Measurements from ENCODE around the gene MIDN.
"Not testable (repeated sequence)": the region's sequence is repeated elsewhere in the genome, so short reads cannot be mapped to it uniquely, and the experiment has no call there.

MIDN gene

DNA sequence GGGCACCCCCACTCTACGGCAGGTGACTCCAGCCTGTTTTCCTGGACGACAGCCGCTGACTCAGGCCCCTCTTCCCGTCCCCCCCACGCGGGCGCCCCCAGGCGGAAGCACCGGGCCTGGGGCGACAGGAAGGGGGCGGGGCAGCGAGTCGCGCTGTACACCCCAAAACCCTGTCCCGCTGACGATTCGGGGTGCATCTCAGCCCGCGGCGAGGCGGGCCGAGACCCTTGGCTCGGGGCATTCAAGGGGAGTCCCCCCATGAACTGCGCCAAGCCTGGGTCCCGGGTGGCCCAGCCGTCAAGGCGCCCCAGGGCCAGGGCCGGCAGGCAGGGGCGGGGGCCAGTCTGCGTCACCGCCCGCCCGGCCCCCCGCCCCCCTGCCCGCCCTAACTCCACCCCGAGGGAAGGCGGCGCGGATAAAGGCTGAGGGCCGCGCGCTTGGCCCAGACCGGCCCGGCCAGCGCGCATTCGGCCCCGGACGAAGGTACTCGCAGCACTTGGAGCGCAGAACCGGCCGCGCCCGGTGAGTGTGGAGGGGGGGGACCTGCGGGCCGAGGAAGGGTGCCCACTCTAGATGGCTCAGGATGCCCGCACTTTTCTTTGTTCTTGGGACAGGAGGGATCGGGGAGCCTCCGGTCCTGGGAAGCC, at the start of gene MIDN:
Gene MIDN (plus strand): TSS at position 445 of the 647 bp plus-strand sequence. CDS start 1,714 bp downstream, outside the sequence.
- DNase-seq, result no peak

DNA sequence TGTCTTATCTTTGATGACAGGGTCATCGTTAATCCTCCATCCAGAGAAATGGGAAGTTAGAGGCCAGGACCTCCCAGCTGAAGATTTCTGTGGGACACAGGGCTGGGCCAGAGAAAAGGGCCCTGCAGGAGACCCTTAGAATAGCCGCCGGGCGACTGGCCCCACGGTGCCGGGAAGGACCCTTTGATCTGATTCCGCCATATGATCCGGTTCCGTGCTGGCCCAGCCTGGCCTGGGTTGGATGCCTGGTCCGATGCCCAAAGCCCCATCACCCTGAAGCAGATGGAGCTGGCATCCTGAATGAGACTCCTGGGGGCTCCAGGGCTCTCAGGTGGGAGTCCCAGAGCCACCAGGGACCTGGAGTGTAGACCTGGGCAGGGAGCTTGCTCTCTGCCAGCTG, 48.9 kb upstream of the MIDN start:
- DNase-seq, result no peak

DNA sequence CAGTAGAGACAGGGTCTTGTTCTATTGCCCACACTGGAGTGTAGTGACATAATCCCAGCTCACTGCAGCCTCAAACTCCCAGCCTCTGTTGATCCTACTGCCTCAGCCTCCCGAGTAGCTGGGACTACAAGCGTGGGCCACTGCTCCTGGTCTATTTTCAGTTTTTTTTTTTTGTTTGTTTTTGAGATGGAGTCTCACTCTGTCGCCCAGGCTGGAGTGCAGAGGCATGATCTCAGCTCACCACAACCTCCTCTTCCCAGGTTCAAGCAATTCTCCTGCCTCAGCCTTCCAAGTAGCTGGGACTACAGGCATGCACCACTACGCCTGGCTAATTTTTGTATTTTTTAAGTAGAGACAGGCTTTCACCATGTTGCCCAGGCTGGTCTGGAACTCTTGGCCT, 47.8 kb upstream of the MIDN start:
- not testable (repeated sequence) for DNase-seq

DNA sequence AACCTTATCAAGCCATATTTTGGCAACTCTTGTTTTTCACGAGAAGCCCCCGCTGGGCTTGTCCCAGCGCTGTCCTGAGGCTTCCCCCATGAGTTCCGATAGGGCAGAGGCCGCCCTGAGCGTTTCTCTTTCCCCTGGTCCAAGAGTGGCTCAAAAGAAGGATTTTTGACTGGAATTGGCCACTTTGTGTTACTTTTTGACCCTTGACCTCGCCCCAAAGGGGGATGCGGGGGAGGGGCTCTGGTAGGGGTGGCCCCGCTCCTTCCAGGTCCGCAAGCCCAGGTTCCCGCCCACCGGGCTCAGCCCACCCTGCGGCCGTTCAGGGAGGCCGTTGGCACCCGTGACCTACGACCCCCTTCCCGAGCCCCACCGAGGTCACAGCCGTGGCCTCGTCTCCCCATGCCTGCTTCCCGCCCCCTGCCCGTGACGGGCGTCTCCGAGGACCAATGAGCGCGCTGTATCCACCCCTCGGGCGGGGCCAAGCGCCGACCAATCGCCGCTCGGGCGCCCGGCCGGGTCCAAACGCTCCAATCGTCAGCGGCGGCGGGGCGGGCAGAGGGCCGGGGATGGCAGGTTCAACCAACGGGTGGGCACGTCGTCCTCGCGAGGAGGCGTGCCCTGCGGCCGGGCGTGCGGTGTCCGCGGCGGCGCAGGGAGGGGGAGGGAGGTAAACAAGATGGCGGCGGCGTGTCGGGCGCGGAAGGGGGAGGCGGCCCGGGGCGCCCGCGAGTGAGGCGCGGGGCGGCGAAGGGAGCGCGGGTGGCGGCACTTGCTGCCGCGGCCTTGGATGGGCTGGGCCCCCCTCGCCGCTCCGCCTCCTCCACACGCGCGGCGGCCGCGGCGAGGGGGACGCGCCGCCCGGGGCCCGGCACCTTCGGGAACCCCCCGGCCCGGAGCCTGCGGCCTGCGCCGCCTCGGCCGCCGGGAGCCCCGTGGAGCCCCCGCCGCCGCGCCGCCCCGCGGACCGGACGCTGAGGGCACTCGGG, 43.0 kb upstream of the MIDN start, which contains the start of gene STK11:
Gene STK11 (plus strand): TSS at position 665 of the 986 bp plus-strand sequence. CDS start 1,136 bp downstream, outside the sequence.
- peak; percentile 98 for DNase-seq

DNA sequence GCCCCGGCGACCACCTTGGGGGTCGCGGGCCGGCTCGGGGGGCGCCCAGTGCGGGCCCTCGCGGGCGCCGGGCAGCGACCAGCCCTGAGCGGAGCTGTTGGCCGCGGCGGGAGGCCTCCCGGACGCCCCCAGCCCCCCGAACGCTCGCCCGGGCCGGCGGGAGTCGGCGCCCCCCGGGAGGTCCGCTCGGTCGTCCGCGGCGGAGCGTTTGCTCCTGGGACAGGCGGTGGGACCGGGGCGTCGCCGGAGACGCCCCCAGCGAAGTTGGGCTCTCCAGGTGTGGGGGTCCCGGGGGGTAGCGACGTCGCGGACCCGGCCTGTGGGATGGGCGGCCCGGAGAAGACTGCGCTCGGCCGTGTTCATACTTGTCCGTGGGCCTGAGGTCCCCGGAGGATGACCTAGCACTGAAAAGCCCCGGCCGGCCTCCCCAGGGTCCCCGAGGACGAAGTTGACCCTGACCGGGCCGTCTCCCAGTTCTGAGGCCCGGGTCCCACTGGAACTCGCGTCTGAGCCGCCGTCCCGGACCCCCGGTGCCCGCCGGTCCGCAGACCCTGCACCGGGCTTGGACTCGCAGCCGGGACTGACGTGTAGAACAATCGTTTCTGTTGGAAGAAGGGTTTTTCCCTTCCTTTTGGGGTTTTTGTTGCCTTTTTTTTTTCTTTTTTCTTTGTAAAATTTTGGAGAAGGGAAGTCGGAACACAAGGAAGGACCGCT, 42.1 kb upstream of the MIDN start:
- no peak for DNase-seq

DNA sequence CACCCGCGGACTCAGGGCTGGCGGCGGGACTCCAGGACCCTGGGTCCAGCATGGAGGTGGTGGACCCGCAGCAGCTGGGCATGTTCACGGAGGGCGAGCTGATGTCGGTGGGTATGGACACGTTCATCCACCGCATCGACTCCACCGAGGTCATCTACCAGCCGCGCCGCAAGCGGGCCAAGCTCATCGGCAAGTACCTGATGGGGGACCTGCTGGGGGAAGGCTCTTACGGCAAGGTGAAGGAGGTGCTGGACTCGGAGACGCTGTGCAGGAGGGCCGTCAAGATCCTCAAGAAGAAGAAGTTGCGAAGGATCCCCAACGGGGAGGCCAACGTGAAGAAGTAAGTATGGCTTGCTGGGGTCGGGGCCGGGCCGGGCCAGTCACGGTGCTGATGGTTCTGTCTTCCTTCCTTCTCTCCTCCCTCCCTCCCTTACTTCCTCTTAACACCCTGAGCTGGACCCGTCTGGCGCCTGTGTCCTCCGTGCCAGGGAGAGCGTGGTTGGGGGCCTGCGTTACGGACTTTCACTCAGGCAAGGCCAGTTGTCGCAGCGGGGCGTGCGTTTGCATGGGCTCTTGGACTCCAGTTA, 41.4 kb upstream of the MIDN start:
- peak; percentile 14 for DNase-seq

DNA sequence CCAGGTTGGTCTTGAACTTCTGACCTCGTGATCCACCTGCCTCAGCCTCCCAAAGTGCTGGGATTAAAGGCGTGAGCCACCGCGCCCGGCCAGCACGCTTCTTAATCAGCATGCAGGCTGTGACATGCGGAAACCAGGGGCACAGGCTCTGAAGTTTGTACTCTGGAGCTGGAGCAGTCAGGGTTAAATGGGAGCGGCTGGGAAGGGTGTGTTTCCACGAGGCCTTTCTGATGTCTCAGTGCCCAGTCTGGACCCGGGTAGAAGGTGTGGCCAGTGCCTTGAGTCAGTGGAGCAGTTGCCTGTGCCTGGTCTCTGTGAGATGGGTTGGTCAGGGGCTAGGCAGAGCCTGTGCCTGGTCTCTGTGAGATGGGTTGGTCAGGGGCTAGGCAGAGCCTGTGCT, 39.6 kb upstream of the MIDN start:
- DNase-seq, result not testable (repeated sequence)

DNA sequence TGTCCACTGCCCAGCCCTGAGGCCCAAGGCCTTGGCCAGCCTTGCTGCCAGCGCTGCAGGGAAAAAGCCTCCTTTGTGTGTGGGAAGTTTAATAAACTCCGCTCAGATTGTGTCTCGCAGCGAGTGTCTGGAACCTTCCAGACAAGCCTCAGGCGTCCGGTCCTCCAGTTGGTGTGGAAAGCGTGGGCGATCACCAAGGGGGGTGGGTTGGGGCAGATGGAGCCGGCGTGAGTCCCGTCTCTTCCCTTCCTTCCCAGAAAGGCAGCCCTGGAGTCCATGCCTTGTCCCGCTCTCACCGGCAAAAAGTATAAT, 38.2 kb upstream of the MIDN start:
- DNase-seq, result no peak

DNA sequence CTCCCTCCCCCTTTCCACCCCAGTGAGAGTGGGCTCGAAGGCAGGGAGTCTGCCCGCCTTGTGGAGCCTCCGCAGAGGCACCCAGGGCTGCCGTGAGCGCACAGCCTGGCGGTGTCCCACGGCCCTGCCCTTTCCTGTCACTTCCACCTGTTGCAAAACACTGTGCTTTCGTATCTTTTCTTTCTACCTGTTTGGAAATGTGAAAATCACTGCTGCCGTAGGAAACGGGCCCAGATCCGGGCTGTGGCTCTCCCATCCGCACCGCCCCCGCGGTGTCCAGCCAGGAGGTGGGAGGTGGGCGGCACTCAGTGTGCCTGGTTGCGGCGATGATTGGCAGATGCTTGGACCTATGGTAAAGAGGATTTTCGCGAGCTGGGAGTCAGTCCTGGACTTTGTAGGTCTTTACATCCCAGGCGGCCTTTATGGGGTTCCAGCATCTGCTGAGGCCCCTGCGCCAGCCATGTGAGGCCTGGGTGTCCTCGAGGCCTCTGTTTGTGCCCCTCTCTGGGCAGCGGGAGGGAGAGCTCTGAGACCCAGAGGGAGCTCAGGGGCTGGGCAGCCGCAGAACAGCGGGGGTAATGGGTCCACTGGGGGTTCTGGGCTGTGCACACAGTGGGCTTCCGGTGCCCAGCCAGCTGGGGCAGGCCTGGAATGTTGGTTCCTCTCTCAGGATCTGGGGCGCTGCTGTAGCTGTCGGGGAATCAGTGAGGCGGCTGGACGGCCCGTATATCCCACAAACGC, 36.7 kb upstream of the MIDN start:
- no peak for DNase-seq

DNA sequence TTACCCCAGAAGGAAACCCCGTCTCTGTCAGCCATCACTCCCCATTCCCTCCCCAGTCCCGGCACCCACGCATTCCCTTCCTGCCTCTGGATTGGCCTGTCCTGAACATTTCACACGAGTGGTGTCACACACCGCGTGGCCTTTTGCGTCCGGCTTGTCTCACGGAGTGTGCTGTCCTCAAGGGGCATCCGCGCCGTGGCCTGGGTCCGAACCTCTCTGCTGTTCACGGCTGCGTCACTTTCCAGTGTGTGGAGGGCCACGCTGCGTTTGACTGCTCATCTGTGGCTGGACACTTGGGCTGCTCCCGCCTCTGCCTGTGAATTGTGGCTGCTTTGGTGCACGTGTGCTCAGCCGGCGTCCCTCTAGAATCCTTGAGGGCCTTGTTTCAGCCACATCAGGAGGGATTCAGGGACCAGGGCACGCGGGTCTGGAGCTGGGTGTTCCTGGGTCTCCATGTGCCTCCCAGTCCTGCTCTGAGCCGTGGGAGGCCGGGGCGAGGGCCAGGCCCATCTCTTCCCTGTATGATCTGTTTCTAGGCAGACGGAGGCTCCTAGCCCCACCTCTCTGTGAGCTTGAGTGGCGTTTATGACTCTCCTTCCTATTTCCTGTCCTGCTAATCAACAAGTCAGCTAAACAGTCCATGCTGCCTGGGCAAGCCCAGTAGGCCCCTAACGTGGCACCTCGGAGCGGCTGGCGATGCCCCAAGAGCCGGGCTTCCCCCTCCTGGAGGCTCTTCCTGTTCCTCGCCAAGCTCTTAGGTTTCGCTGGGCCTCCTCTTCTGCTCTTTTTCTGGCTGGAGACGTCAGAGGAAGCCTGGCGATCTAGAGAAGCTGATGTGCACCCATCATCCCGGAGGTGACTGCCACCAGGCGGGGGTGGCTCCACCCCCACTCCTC, 34.7 kb upstream of the MIDN start:
- DNase-seq, result peak; percentile 51

DNA sequence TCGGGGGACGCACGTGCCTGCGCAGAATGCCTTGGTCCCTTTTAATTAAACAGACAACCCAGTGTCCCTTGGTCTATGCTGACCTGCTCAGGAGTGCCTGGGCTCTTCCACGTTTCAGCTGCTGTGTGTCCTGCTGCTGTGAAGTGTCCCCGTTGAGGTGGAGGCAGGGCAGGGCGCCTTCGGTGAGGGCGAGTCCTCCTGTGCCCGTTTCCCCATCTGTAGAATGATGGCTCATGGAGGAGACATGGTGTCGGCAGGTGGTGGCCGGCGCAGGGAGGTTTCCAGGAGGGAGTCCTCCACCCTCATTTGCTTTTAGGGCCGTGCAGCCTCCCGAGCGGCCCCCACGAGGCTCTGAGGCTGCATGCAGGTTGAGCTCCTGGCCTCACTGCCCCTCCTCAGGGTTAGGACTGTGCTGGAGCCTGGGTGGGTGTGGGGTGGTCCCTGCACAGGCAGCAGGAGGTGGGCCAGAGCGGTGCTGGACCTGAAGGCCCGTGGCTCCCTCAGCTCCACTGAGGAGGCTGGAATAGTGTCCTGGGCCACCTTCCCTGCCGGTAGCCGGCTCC, 34.0 kb upstream of the MIDN start:
- DNase-seq, result no peak

DNA sequence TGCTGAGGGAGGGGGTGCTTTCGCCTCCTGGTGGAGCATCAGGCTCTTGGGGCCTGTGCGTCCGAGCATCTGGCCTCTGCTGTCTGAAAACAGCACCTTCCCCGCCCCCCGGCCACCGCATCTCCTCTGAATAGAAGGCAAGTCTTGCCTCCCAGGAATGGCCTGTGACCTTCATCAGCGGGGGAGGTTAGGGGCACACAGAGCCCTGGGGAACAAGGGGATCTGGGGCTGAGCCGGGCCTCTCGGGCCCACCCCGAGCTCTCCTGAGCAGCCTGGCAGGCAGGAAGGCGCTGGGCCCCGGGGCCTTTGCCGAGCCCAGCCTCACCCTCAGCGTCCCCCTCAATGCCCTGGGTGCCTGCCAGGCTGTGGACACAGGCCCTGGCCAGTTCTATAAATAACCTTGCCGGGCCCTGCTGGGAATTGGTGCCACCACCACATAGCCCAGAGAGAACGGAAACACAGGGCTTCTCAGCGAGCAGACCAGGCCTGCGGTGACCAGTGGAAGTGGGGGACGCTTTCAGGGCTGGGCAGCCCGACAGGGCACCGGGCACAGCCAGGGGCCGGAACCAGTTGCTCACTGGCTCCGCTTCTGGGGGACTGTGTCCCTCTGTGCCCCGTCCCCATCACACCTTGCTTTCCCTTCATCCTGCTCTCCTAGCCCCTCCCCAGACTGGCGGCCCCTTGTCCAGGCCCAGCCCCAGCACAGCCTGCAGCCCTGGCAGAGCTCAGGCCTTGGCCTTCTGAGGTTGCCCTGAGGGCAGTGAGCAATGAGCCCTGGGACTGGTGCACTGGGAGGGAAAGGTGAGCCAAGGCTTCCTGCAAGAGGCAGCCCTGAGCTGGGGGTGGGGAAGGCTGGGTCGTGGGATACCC, 33.3 kb upstream of the MIDN start:
- no peak for DNase-seq

DNA sequence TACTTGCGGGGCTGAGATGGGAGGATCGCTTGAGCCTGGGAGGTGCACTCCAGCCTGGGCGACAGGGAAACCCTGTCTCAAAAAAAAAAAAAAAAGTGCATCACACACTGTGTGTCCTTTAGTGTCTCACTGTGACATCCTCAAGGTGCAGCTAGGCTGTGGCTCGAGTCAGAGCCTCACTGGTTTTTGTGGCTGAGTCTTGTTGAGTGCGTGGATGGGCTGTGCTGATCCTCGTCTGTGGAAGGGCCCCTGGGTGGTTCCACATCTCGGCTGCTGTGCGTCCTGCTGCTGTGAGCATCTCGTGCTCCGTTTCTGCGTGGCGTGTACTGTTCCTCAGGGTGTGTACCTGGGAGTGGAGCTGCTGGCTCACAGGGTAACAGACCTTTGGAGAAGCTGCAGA, 31.6 kb upstream of the MIDN start:
- DNase-seq, result no peak

DNA sequence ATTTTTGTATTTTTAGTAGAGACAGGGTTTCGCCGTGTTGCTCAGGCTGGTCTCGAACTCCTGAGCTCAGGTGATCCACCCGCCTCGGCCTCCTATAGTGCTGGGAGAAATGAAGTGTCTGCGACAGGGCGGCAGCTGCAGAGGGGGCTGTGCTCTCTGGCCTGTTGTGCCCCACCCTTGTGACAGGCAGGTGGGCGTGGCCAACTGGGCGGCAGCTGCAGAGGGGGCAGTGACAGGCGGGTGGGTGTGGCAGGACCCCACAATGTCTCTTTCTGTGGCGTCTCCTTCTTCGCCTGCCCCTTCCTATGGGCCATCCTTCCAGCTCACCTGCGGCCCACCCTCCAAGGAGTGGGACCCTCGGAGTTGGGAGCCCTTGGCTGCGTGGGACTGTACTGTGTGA, 31.0 kb upstream of the MIDN start:
- no peak for DNase-seq

DNA sequence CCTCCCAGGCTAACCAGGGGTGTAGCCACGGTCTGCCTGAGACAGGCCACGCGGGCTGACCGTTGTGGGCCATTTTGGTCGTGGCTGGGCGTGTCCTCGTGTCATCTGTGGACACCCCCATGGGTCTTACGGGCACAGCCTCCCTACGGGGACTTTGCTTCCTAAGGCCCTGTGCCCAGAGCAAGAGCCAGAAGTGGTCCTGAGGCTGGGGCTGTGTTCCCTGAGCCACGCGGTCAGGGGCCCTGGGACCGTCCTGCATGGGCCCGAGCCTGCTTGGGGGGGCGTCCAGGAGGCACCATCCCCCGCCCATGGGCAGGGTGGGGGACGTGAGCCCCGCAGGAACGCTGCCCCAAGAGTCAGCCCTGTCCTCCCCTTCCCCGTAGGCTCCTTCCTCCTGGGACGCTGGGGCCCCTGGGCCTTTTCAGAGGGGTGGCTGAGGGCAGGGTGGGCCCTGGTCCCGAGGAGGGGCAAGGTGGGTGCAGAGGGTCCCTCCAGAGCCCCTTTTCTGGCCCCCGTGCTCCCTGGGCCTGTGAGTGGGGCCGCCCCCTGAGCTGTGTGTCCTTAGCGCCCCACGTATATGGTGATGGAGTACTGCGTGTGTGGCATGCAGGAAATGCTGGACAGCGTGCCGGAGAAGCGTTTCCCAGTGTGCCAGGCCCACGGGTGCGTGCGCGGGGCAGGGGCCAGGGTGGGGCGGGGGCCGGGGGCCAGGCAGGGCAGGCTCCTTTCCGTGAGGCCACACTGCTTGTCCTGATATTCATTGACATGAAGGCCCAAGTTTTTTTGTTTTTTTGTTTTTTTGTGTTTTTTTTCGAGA, 29.4 kb upstream of the MIDN start:
- DNase-seq, result no peak

DNA sequence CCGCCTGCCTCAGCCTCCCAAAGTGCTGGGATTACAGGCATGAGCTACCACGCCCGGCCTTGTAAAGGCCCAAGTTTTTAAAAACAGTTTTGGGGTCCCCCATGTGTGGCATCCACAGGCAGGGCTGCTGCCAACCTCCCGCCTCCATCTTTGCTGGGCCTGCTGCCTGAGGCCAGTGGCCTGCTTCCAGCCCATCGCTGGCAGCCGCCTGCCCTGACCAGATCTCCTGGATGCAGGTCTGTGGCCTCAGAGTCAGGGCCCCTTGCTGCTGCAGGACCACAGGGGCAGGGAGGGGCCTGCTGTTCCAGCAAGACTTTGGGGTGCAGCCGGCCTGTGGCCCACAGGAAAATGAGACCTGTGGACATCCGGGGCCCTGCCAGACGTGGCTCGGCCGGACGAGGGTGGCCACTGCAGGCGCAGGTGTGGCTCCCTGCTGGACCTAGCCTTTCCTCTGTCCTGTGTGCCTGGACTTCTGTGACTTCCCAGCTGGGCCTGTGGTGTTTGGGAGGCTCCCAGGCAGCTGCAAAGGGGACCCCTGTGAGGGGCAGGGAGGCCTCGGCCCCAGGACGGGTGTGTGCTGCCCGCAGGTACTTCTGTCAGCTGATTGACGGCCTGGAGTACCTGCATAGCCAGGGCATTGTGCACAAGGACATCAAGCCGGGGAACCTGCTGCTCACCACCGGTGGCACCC, 28.5 kb upstream of the MIDN start:
- DNase-seq, result no peak

DNA sequence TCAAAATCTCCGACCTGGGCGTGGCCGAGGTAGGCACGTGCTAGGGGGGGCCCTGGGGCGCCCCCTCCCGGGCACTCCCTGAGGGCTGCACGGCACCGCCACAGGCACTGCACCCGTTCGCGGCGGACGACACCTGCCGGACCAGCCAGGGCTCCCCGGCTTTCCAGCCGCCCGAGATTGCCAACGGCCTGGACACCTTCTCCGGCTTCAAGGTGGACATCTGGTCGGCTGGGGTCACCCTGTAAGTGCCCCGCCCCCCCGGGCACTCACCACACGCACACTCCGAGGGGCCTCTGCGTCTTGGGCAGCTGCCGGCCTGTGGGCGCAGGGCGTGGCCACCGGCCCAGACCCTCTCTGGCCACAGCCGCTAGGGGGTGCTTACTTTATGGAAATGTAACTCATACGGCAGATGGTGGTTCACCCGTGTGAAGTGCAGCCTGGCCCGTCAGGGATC, 27.9 kb upstream of the MIDN start:
- DNase-seq, result no peak

Data from CD4-positive, alpha-beta T cell treated with Interleukin-4 for 4 hours (primary cell).